Measurements from ENCODE around the gene STARD3NL. TPM values are rescaled to one million over a fixed set of nuclear protein-coding genes. Genes with fewer than 3 reads are reported as not detected.

Gene STARD3NL
- total and polyA plus RNA-seq, 2 experiments from 2014 or later = 55.1 to 55.3 TPM

DNA sequence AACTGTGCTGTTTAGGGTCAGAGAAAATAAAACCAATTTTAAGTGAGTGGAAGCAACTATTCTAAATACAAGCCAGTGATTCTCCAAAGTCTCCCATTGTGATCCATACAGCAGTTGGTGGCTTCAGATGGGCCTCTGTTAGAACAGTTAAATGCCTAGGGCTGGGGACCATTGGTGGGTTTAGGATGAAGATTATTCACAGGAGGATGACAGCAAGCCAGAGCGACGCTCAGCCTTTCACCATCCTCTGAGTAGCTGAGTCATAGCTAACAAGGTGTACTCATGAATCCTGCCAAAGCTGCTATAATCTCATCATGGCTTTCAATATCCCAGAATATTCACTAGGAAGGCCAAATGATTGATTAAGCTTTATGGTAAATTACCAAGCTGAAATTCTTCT is 39.6 kb downstream of the STARD3NL start (continued):
- TF ChIP-seq, protein P1, sequence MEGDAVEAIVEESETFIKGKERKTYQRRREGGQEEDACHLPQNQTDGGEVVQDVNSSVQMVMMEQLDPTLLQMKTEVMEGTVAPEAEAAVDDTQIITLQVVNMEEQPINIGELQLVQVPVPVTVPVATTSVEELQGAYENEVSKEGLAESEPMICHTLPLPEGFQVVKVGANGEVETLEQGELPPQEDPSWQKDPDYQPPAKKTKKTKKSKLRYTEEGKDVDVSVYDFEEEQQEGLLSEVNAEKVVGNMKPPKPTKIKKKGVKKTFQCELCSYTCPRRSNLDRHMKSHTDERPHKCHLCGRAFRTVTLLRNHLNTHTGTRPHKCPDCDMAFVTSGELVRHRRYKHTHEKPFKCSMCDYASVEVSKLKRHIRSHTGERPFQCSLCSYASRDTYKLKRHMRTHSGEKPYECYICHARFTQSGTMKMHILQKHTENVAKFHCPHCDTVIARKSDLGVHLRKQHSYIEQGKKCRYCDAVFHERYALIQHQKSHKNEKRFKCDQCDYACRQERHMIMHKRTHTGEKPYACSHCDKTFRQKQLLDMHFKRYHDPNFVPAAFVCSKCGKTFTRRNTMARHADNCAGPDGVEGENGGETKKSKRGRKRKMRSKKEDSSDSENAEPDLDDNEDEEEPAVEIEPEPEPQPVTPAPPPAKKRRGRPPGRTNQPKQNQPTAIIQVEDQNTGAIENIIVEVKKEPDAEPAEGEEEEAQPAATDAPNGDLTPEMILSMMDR (conservative IDR thresholded peaks at IDR 0.05; ENCODE audit: low read depth in 2 of 2) = no peak
- TF ChIP-seq, protein P2, sequence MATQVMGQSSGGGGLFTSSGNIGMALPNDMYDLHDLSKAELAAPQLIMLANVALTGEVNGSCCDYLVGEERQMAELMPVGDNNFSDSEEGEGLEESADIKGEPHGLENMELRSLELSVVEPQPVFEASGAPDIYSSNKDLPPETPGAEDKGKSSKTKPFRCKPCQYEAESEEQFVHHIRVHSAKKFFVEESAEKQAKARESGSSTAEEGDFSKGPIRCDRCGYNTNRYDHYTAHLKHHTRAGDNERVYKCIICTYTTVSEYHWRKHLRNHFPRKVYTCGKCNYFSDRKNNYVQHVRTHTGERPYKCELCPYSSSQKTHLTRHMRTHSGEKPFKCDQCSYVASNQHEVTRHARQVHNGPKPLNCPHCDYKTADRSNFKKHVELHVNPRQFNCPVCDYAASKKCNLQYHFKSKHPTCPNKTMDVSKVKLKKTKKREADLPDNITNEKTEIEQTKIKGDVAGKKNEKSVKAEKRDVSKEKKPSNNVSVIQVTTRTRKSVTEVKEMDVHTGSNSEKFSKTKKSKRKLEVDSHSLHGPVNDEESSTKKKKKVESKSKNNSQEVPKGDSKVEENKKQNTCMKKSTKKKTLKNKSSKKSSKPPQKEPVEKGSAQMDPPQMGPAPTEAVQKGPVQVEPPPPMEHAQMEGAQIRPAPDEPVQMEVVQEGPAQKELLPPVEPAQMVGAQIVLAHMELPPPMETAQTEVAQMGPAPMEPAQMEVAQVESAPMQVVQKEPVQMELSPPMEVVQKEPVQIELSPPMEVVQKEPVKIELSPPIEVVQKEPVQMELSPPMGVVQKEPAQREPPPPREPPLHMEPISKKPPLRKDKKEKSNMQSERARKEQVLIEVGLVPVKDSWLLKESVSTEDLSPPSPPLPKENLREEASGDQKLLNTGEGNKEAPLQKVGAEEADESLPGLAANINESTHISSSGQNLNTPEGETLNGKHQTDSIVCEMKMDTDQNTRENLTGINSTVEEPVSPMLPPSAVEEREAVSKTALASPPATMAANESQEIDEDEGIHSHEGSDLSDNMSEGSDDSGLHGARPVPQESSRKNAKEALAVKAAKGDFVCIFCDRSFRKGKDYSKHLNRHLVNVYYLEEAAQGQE (IDR thresholded peaks at IDR 0.05; ENCODE audit: unreplicated experiment) = no peak
- TF ChIP-seq STAT1 (IDR thresholded peaks at IDR 0.05; ENCODE audit: unreplicated experiment) = no peak
- no peak for TF ChIP-seq JUNB (IDR thresholded peaks at IDR 0.05; ENCODE audit: unreplicated experiment)
- no peak for TF ChIP-seq CREB1 (CRISPR knock-in tag; IDR thresholded peaks at IDR 0.05; ENCODE audit: low read depth)

GRCh38 chr7:38220452-38220851 is 42.4 kb downstream of the STARD3NL start:
- H3F3A ChIP-seq (replicated peaks; ENCODE audit: low read depth) = no peaks in the 10 kb centered on the region
- Mint-ChIP-seq H3K4me3 (no peak overlapping the region), H3K4me1 (peaks cover 2% of the 10 kb centered on the region; the same call in 1 of the 3 replicates), H3K36me3 (ENCODE audit: low read depth) (peaks cover 31% of the 10 kb centered on the region), H3K27me3 (ENCODE audit: insufficient read depth, low read depth, poor library complexity) (peaks cover 2% of the 10 kb centered on the region), H3K9me3 (no peaks in the 10 kb centered on the region), H3K27ac (no peak overlapping the region)
- H3K4me3 ChIP-seq = no peak overlapping the region
- no peaks in the 10 kb centered on the region for H3K27me3 ChIP-seq (ENCODE audit: insufficient read depth)
- H2AFZ ChIP-seq = no peak overlapping the region
- H3K4me2 ChIP-seq = no peak overlapping the region
- no peak overlapping the region for H3K27ac ChIP-seq (ENCODE audit: low read depth)
- 0 out of 2 replicates have a peak, but pooled peaks cover under 1% of the 10 kb centered on the region for H3K4me1 ChIP-seq (ENCODE audit: insufficient read depth)
- DNase-seq (ENCODE audit: low spot score) (no peak), ATAC-seq (no peak)
- H4K20me1 ChIP-seq (replicated peaks; ENCODE audit: insufficient read depth) = no peaks in the 10 kb centered on the region
- H3K79me2 ChIP-seq (replicated peaks; ENCODE audit: insufficient read depth) = no peaks in the 10 kb centered on the region
- no peaks in the 10 kb centered on the region for H3K9me2 ChIP-seq (ENCODE audit: insufficient read depth)
- H3K36me3 ChIP-seq (ENCODE audit: insufficient read depth) = peaks cover 6% of the 10 kb centered on the region
- TF ChIP-seq NANOG (IDR thresholded peaks at IDR 0.05; ENCODE audit: borderline replicate concordance) (no peak), EZH2 (IDR thresholded peaks at IDR 0.05; ENCODE audit: low read depth, unreplicated experiment) (no peak), POLR2AphosphoS5 (IDR thresholded peaks at IDR 0.05; ENCODE audit: low read depth) (no peak), STAT1 (IDR thresholded peaks at IDR 0.05; ENCODE audit: unreplicated experiment) (no peak), ZNF331 (CRISPR knock-in tag; IDR thresholded peaks at IDR 0.05; ENCODE audit: low read depth) (no peak), ZNF114 (CRISPR knock-in tag; IDR thresholded peaks at IDR 0.05) (no peak), EZH2phosphoT487 (IDR thresholded peaks at IDR 0.05; ENCODE audit: unreplicated experiment) (no peak)
- TF ChIP-seq, protein P2 (IDR thresholded peaks at IDR 0.05; ENCODE audit: unreplicated experiment) = no peak
